ENCODE measurements around the gene AAGAB.

AAGAB gene, protein sequence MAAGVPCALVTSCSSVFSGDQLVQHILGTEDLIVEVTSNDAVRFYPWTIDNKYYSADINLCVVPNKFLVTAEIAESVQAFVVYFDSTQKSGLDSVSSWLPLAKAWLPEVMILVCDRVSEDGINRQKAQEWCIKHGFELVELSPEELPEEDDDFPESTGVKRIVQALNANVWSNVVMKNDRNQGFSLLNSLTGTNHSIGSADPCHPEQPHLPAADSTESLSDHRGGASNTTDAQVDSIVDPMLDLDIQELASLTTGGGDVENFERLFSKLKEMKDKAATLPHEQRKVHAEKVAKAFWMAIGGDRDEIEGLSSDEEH

DNA sequence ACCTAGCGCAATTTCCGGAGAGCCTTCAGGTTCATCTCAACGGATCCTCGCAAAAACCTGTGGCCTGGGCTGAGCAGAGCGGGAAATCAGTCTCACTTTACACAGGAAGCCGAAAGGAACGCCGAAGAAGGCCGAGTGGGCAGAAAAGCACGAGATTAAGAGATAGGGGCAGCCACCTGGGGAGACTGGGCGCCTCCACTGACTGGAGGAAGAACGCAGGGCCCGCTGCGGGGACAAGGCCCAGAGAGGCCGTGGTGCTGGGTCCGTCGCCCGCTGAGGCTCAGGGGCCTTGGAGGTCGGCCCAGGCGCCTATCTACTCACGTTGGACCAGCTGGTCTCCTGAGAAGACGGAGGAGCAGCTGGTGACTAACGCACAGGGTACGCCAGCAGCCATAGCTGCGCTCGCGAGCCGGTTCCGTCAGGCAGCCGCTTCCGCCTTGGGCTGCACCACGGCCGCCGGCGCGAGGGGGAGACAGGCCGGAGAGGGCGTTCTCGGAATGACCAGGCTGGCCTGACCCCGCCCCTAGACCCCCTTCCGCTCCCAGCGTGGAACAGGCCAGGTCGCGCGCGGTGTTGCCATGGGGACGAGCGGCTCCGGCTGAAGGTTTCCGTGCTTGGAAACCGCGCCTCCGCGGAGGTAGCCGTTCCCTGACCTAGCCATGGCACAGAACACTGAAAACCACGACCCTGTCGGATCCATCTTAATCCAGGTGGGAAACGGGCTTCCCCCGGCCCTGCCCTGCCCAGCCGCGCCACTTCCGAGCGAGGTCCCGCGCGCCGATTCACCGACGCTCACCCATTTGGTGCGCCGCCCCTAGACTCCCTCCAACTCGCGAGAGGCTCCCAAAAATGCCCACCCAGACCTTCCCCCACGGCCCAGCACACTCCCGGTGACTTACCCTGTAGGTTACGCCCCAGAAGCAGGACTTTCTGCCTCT is at the start of gene AAGAB, which contains the start of gene IQCH:
TSS of gene AAGAB (minus strand) at position 424 of the 938 bp plus-strand sequence. CDS start at position 394, 30 bp downstream.
TSS of gene IQCH (plus strand) at position 549 of the 938 bp plus-strand sequence. CDS start at position 660, 111 bp downstream.
- DNase-seq (ENCODE audit: low read depth) = peak; percentile 98
- TF ChIP-seq, protein P1, sequence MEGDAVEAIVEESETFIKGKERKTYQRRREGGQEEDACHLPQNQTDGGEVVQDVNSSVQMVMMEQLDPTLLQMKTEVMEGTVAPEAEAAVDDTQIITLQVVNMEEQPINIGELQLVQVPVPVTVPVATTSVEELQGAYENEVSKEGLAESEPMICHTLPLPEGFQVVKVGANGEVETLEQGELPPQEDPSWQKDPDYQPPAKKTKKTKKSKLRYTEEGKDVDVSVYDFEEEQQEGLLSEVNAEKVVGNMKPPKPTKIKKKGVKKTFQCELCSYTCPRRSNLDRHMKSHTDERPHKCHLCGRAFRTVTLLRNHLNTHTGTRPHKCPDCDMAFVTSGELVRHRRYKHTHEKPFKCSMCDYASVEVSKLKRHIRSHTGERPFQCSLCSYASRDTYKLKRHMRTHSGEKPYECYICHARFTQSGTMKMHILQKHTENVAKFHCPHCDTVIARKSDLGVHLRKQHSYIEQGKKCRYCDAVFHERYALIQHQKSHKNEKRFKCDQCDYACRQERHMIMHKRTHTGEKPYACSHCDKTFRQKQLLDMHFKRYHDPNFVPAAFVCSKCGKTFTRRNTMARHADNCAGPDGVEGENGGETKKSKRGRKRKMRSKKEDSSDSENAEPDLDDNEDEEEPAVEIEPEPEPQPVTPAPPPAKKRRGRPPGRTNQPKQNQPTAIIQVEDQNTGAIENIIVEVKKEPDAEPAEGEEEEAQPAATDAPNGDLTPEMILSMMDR (IDR thresholded peaks at IDR 0.05; ENCODE audit: insufficient read depth, low read depth, low read length, missing control alignments) = no peak
- peak within 1 kb of the TSS; percentile 79 for H3K4me3 ChIP-seq (ENCODE audit: low read depth, low read length)

DNA sequence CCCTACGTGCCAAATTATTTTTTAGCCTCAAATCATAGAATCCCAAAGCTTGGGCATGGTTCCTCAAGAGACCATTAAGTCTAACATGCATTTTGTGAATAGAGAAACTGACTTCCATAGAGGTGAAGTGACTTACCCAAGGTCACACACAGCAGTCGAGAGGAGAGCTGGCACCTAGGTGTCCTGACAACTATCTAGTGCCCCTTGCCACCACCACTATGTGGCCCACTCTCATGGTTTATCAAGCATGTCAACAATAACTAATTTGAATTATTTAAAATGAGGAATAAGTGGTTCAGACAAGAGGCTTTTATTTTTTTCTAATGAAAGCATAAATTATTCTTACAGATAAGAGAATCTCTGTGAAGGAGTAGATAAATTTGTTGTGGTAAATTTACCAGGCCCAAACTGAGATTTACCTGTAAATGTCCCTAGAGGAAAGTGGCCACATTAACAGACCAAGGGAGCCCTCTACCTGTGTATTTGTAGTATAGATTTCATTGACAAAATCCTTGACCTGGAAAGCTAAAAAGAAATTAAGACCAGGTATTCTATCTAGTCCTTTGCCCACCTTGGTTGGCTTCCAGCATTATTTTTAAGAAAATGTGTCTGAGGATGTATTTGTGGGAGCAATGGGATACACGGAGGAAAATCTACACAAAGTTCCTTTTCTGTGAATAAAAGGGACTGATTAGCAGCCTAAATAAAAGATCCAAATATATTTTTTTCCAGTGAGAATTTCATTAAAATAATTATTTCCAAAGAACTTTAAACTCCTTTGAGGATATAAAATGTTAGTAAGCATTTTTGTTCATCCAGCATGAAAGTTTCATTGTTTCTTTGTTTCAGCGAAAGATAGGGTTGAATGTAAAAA is 49.3 kb upstream of the AAGAB start:
- TF ChIP-seq, protein P1 (IDR thresholded peaks at IDR 0.05; ENCODE audit: insufficient read depth, low read depth, low read length, missing control alignments) = peak; percentile 40
- H3K4me3 ChIP-seq (ENCODE audit: low read depth, low read length) = no peak overlapping the region
- DNase-seq (ENCODE audit: low read depth) = peak; percentile 69

DNA sequence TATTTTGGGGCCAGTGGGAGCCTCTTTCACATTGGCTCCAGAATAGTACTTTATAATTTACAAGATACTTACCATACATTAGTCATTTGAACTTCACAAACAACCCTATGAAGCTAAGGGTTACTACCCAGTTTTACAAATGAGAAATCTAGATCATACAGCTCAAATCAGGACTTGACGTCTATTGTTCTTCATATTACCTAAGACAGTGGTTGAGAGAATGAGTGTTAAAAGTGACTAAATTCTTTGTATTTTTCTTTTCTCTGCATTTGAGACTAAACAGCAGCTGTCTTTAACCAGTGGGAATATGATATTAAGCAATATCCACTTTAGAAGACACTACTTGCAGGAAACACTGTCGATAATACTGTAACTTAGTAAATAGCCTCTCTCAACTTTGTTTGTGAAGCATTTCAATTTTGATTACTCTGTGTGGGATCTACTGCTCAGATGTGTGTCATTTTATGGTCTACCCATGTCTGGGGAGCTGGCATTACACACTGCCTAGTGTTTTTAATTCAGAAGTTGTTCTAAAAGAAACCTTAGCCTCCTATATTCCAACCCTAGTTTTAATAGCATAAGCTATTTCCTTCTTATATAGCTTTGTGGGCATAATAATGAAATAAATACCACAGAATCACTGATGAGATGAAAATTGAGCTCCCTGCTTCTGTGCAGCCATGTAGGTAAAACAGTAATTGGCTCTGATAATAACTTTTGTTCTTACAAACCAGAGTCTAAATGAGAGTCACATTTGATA is 46.0 kb upstream of the AAGAB start:
- no peak overlapping the region for H3K4me3 ChIP-seq (ENCODE audit: low read depth, low read length)
- TF ChIP-seq, protein P1 (IDR thresholded peaks at IDR 0.05; ENCODE audit: insufficient read depth, low read depth, low read length, missing control alignments) = no peak
- no peak for DNase-seq (ENCODE audit: low read depth)

DNA sequence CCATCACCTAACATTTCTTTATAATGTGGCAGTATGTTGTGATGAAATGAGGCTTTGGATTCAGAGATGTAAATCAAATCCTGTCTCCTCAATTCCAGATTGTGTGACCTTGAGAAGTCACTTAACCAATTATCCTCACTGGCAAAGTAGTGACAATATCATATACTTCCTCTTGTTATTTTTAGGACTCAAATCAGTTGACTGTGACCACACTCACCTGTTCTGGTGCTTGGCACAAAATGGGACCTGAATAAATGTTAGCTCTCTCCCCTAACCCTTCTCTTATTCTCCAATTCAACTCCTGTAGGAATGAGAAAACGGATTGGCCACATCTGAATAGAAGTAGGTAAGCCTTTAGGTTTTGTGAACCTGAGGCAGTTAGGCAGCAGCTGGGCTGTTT is 42.2 kb upstream of the AAGAB start:
- no peak for DNase-seq (ENCODE audit: low read depth)
- H3K4me3 ChIP-seq (ENCODE audit: low read depth, low read length) = no peak overlapping the region
- TF ChIP-seq, protein P1 (IDR thresholded peaks at IDR 0.05; ENCODE audit: insufficient read depth, low read depth, low read length, missing control alignments) = no peak

DNA sequence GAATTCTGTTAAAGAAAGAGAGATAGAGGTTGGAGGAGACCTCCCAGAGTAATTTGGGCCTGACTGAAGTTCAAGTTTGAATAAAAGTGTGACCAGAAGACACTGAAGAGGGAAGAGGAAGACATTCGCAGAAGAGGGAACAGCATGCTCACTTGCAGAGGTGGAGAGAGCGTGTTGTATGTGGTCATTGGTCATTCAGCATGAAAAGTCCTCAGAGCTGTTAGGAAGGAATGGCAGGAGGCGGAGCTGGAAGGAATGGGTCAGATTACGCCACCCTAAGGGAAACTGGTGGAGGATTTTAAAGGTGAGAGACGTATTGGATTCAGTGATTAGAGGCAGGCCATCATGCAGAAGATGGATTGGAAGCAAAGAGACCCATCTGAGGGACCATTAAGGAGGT is 41.7 kb upstream of the AAGAB start:
- H3K4me3 ChIP-seq (ENCODE audit: low read depth, low read length) = no peak overlapping the region
- DNase-seq (ENCODE audit: low read depth) = no peak
- TF ChIP-seq, protein P1 (IDR thresholded peaks at IDR 0.05; ENCODE audit: insufficient read depth, low read depth, low read length, missing control alignments) = no peak

All from GM12865 (cell line).